ENCODE data around the gene ARRDC2. TPM values are rescaled to one million over a fixed set of nuclear protein-coding genes. Genes with fewer than 3 reads are reported as not detected.
A peak's percentile ranks its signal among the peaks of the same experiment; 100 is the strongest.

Gene ARRDC2
- total and polyA plus RNA-seq, 8 donors, result 3.8 to 34.8 (median 9.6) TPM

GRCh38 chr19:18020212-18021085 is 12.5 kb downstream of the ARRDC2 start:
- ATAC-seq, result peak; percentile 58 to 76 (median 70)
- peak; percentile 76 to 92 (median 86) for DNase-seq
- Histone ChIP-seq H3K27ac (peak overlapping the region; percentile 59 to 84 (median 72)), H3K9me3 (no peaks in the 10 kb centered on the region), H3K36me3 (no peaks in the 10 kb centered on the region), H3K4me1 (peaks cover 0 to 23% (median 3%) of the 10 kb centered on the region in 3 donors), H3K4me3 (no peak overlapping the region), H3K27me3 (no peaks in the 10 kb centered on the region)
- TF ChIP-seq CTCF (IDR thresholded peaks at IDR 0.05), result no peak
- intact Hi-C loops (cut with DNase I), result no loop called here
- FAIRE-seq, result no peak
- WGBS, 2 donors, result 28 to 45% methylated on average over 11 to 16 of the region's 16 CpGs

GRCh38 chr19:18021121-18021755 is 13.3 kb downstream of the ARRDC2 start:
- no peak for FAIRE-seq
- Histone ChIP-seq H3K27ac (peak overlapping the region; percentile 59 to 84 (median 72)), H3K36me3 (no peaks in the 10 kb centered on the region), H3K9me3 (no peaks in the 10 kb centered on the region), H3K4me1 (peaks cover 0 to 23% (median 3%) of the 10 kb centered on the region in 3 donors), H3K27me3 (no peaks in the 10 kb centered on the region), H3K4me3 (no peak overlapping the region)
- peak; percentile 55 to 77 (median 66) for ATAC-seq
- peak; percentile 65 to 89 (median 80) for DNase-seq
- 58 to 61% methylated on average over 21 of the region's 21 CpGs for WGBS, 2 donors
- intact Hi-C loops (cut with DNase I), result no loop called here
- no peak for TF ChIP-seq CTCF (IDR thresholded peaks at IDR 0.05)

GRCh38 chr19:18023622-18024251 is 15.8 kb downstream of the ARRDC2 start:
- no peak for FAIRE-seq
- Histone ChIP-seq H3K36me3 (no peaks in the 10 kb centered on the region), H3K4me1 (peaks cover 0 to 23% (median 3%) of the 10 kb centered on the region in 3 donors)

GRCh38 chr19:18027151-18027550 is 19.2 kb downstream of the ARRDC2 start:
- no peak for DNase-seq
- TF ChIP-seq CTCF (IDR thresholded peaks at IDR 0.05), result no peak
- no peak for ATAC-seq
- Histone ChIP-seq H3K4me1 (peaks cover 0 to 6% (median 0%) of the 10 kb centered on the region in 3 donors), H3K27ac (no peak overlapping the region), H3K36me3 (no peaks in the 10 kb centered on the region), H3K9me3 (no peaks in the 10 kb centered on the region), H3K27me3 (no peaks in the 10 kb centered on the region), H3K4me3 (no peak overlapping the region)
- FAIRE-seq, result no peak
- intact Hi-C loops (cut with DNase I), result no loop called here
- 75 to 84% methylated on average over 4 of the region's 4 CpGs for WGBS, 2 donors

More at GRCh38 chr19:18023622-18024251, 15.8 kb downstream of the ARRDC2 start:
- ATAC-seq (peak in 3 of 4 donors; percentile 6 to 48 (median 40)), DNase-seq (peak in 1 of 6 donors; percentile 76)
- no peak overlapping the region for H3K4me3 ChIP-seq
- no peak for TF ChIP-seq CTCF (IDR thresholded peaks at IDR 0.05)
- peak overlapping the region in 2 of 4 donors; percentile 82 to 84 for H3K27ac ChIP-seq
- 77 to 84% methylated on average over 23 of the region's 23 CpGs for WGBS, 2 donors
- intact Hi-C loops (cut with DNase I), result no loop called here
- no peaks in the 10 kb centered on the region for H3K27me3 ChIP-seq
- no peaks in the 10 kb centered on the region for H3K9me3 ChIP-seq

Measured in pancreas (tissue), 10 donors.